GM23338 (cell line): ENCODE results near the gene CCDC144A. TPM values are rescaled to one million over a fixed set of nuclear protein-coding genes. Genes with fewer than 3 reads are reported as not detected.
A peak's percentile ranks its signal among the peaks of the same experiment; 100 is the strongest.
"Not testable (repeated sequence)": the region's sequence is repeated elsewhere in the genome, so short reads cannot be mapped to it uniquely, and the experiment has no call there.

ENCODE experiments used
- ATAC-seq: fragments of 200-7000 bp; cut with Tn5 transposase; 3 replicates; pipeline ENCODE4 v1.9.1; 2020
- DNase-seq: peaks from one replicate; pipeline ENCODE4 v3.0.0-alpha.2; 2015; ENCODE audit warnings: low spot score
- H2AFZ ChIP-seq: fragments of 200-600 bp; sonication (generic); 2 replicates; pipeline ENCODE4 v1.8.0; 2016; ENCODE audit warnings: antibody characterized with exemption, mild to moderate bottlenecking, moderate library complexity
- H3F3A ChIP-seq: fragments of 200-600 bp; sonication (generic); replicated peaks from 2 replicates; pipeline ENCODE4 v1.8.0; 2017; ENCODE audit warnings: antibody characterized with exemption, mixed run types, low read depth
- H3K27ac ChIP-seq: fragments of 200-600 bp; sonication (generic); 2 replicates; pipeline ENCODE4 v1.6.1; 2016; ENCODE audit warnings: low read depth
- H3K27me3 ChIP-seq: fragments of 200-600 bp; sonication (generic); 2 replicates; pipeline ENCODE4 v1.8.0; 2016; ENCODE audit warnings: mild to moderate bottlenecking, mixed run types, moderate library complexity; ENCODE audit not compliant: insufficient read depth
- H3K36me3 ChIP-seq: fragments of 200-600 bp; sonication (generic); 2 replicates; pipeline ENCODE4 v1.8.0; 2016; ENCODE audit warnings: mild to moderate bottlenecking; ENCODE audit not compliant: insufficient read depth
- H3K4me1 ChIP-seq: fragments of 200-600 bp; sonication (generic); 2 replicates; pipeline ENCODE4 v1.8.0; 2016; ENCODE audit warnings: mild to moderate bottlenecking, moderate library complexity; ENCODE audit not compliant: insufficient read depth
- H3K4me2 ChIP-seq: fragments of 200-600 bp; sonication (generic); 2 replicates; pipeline ENCODE4 v1.7.1; 2017; ENCODE audit warnings: mixed run types
- H3K4me3 ChIP-seq: fragments of 200-600 bp; sonication (generic); 2 replicates; pipeline ENCODE4 v1.6.1; 2016; ENCODE audit warnings: mixed run types
- H3K79me2 ChIP-seq: fragments of 200-600 bp; sonication (generic); replicated peaks from 2 replicates; pipeline ENCODE4 v1.8.0; 2017; ENCODE audit warnings: mild to moderate bottlenecking; ENCODE audit not compliant: insufficient read depth
- H3K9me2 ChIP-seq: fragments of 200-600 bp; sonication (generic); 2 replicates; pipeline ENCODE4 v1.8.0; 2017; ENCODE audit not compliant: insufficient read depth
- H4K20me1 ChIP-seq: fragments of 200-600 bp; sonication (generic); replicated peaks from 2 replicates; pipeline ENCODE4 v1.8.0; 2017; ENCODE audit warnings: mild to moderate bottlenecking; ENCODE audit not compliant: insufficient read depth
- H3K27ac Mint-ChIP-seq: 2 replicates; pipeline ENCODE4 v1.8.0; 2020; ENCODE audit warnings: inconsistent platforms, mild to moderate bottlenecking, moderate library complexity, mixed read lengths
- H3K27me3 Mint-ChIP-seq: 3 replicates; pipeline ENCODE4 v1.8.0; 2022; ENCODE audit warnings: low read depth, mild to moderate bottlenecking, moderate library complexity, mixed read lengths, inconsistent platforms; ENCODE audit not compliant: insufficient read depth, poor library complexity
- H3K36me3 Mint-ChIP-seq: 3 replicates; pipeline ENCODE4 v1.8.0; 2021; ENCODE audit warnings: low read depth, mild to moderate bottlenecking, inconsistent platforms, moderate library complexity, mixed read lengths
- H3K4me1 Mint-ChIP-seq: 3 replicates; pipeline ENCODE4 v1.8.0; 2020; ENCODE audit warnings: mild to moderate bottlenecking, inconsistent platforms, mixed read lengths
- H3K4me3 Mint-ChIP-seq: 3 replicates; pipeline ENCODE4 v1.8.0; 2021; ENCODE audit warnings: moderate library complexity, mild to moderate bottlenecking, inconsistent platforms, mixed read lengths
- H3K9me3 Mint-ChIP-seq: 3 replicates; pipeline ENCODE4 v1.8.0; 2020; ENCODE audit warnings: moderate library complexity, mild to moderate bottlenecking, inconsistent platforms, mixed read lengths
- CREB1 ChIP-seq: fragments of 250-450 bp; sonication (Bioruptor Pico); IDR thresholded peaks from 2 replicates; pipeline ENCODE4 v1.5.0; 2020; ENCODE audit warnings: low read depth, mild to moderate bottlenecking, moderate library complexity
- EZH2phosphoT487 ChIP-seq: fragments of 200-600 bp; sonication (generic); IDR thresholded peaks from one replicate; pipeline ENCODE4 v1.8.1; 2018; ENCODE audit warnings: antibody characterized with exemption; ENCODE audit not compliant: unreplicated experiment
- JUNB ChIP-seq: IDR thresholded peaks from one replicate; pipeline ENCODE4 v1.6.1; 2016; ENCODE audit warnings: antibody characterized with exemption; ENCODE audit not compliant: unreplicated experiment
- NANOG ChIP-seq: IDR thresholded peaks from 2 replicates; pipeline ENCODE4 v1.6.1; 2016; ENCODE audit warnings: antibody characterized with exemption, borderline replicate concordance
- ZNF114 ChIP-seq: fragments of 250-450 bp; sonication (Bioruptor Pico); IDR thresholded peaks from 2 replicates; pipeline ENCODE4 v1.5.0; 2020; ENCODE audit warnings: mild to moderate bottlenecking, moderate library complexity
- long read RNA-seq: library from polyadenylated mRNA; unstranded; transcript quantifications from one replicate; pipeline ENCODE4 v2.0.0, GENCODE V29; 2020; ENCODE audit not compliant: unreplicated experiment
- polyA plus RNA-seq: library from polyadenylated mRNA; unstranded; fragments of >200 nt; fragmentation: Nextera tagmentation; extraction: Ambion mirVana; gene quantifications from 2 replicates; pipeline ENCODE4 v1.2.1, GENCODE V29; 2016
- total RNA-seq: library from RNA; depleted of rRNA; stranded (reverse); fragments of >200 nt; shearing (Covaris generic); gene quantifications from 2 replicates; pipeline ENCODE4 v1.2.3, GENCODE V29; 2014; rRNA removed
- TF ChIP-seq, protein P1 (sequence below), 2 experiments: fragments of 200-600 bp in 1 of 2; sonication (generic) in 1 of 2; conservative IDR thresholded peaks; 2 replicates each; pipeline versions ENCODE4 v1.5.1 to v1.6.1; 2016 to 2017; ENCODE audit warnings: antibody characterized with exemption in 2 of 2, low read depth in 2 of 2, mild to moderate bottlenecking in 2 of 2, moderate library complexity in 1 of 2
- TF ChIP-seq, protein P2 (sequence below): IDR thresholded peaks from 2 replicates; pipeline ENCODE4 v1.6.1; 2016; ENCODE audit warnings: antibody characterized with exemption

Gene CCDC144A
- total RNA-seq: 3.2 and 4.2 TPM in 2 replicates
- 5.5 and 13.9 TPM in 2 replicates for polyA plus RNA-seq
- long read RNA-seq, partial matches to known transcripts: 0 of 1 reads
- long read RNA-seq, other reads (novel, unspliced or antisense): 1 of 1 reads

DNA sequence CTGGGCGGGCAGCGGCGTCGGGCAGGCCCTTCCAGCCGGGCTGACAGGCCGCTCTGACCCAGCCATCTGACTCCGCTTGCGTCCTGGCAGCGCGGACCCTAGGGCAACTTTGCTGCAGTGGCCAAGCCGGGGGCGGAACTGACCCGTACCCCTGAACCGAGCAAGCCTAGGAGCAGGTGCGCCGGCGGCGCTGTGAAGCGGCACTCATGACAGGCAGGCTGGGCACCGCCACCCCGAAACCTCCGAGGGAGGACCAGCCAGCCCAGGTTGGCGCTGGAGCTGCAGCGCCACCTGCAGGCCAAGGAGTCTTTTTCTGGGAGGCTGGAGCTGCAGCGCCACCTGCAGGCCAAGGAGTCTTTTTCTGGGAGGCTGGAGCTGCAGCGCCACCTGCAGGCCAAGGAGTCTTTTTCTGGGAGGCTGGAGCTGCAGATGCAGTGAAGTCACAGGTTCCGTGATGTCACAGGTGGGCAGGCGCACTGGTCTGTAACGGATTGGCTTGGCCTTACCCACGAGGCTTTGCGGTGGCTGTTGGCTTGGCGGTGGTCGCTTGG lies at the start of gene CCDC144A:
Gene CCDC144A (plus strand): TSS at position 511 of the 551 bp plus-strand sequence. CDS start 160 bp downstream, outside the sequence.
- not testable (repeated sequence) for H2AFZ ChIP-seq, H3K9me2 ChIP-seq, H3F3A ChIP-seq, H3K27ac Mint-ChIP-seq, H3K27ac ChIP-seq, H3K36me3 ChIP-seq, H3K4me2 ChIP-seq, H3K27me3 ChIP-seq, H4K20me1 ChIP-seq, H3K4me3 Mint-ChIP-seq, H3K4me3 ChIP-seq, H3K79me2 ChIP-seq
- H3K36me3 Mint-ChIP-seq: peaks cover 19% of the 10 kb centered on the region
- peaks cover 12% of the 10 kb centered on the region for H3K27me3 Mint-ChIP-seq
- H3K4me1 ChIP-seq: peaks cover 16% of the 10 kb centered on the region
- peak; percentile 77 for TF ChIP-seq CREB1 (CRISPR knock-in tag)
- TF ChIP-seq, protein P1, sequence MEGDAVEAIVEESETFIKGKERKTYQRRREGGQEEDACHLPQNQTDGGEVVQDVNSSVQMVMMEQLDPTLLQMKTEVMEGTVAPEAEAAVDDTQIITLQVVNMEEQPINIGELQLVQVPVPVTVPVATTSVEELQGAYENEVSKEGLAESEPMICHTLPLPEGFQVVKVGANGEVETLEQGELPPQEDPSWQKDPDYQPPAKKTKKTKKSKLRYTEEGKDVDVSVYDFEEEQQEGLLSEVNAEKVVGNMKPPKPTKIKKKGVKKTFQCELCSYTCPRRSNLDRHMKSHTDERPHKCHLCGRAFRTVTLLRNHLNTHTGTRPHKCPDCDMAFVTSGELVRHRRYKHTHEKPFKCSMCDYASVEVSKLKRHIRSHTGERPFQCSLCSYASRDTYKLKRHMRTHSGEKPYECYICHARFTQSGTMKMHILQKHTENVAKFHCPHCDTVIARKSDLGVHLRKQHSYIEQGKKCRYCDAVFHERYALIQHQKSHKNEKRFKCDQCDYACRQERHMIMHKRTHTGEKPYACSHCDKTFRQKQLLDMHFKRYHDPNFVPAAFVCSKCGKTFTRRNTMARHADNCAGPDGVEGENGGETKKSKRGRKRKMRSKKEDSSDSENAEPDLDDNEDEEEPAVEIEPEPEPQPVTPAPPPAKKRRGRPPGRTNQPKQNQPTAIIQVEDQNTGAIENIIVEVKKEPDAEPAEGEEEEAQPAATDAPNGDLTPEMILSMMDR (conservative IDR thresholded peaks at IDR 0.05; ENCODE audit: low read depth in 2 of 2): peak; percentile 57 to 80
- ATAC-seq (peak; percentile 65), DNase-seq (peak; percentile 63)
- peaks cover 24% of the 10 kb centered on the region for H3K4me1 Mint-ChIP-seq
- peaks cover 26% of the 10 kb centered on the region for H3K9me3 Mint-ChIP-seq

DNA sequence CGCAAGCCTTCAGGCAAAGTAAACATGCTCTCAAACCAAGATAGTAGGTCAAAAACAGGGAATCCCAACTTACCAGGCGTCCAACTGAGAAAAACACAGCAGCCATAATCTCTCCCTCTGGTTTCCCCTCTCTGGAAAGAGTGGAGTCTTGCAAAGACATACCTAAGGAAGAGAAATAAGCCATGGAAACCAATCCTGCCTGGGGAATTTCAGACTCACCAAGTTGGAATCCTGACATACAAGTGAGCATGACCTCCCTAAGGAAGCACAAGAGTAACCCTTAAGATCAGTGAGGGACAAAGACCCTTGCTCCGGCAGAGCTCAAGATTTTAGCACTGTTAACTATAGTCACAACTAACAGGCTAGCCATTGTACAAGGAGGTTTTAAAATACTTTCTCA lies 40.5 kb upstream of the CCDC144A start:
- Mint-ChIP-seq H3K27ac (no peak overlapping the region), H3K4me3 (no peak overlapping the region), H3K27me3 (peaks cover 3% of the 10 kb centered on the region), H3K36me3 (no peaks in the 10 kb centered on the region), H3K4me1 (peaks cover 14% of the 10 kb centered on the region; the same call in 2 of the 3 replicates), H3K9me3 (no peaks in the 10 kb centered on the region)
- Histone ChIP-seq H4K20me1 (no peaks in the 10 kb centered on the region), H3K27ac (no peak overlapping the region), H3K27me3 (no peaks in the 10 kb centered on the region), H3K4me2 (no peak overlapping the region), H3F3A (peaks cover 3% of the 10 kb centered on the region; the same call in 1 of the 2 replicates), H3K4me3 (no peak overlapping the region), H3K4me1 (peaks cover 14% of the 10 kb centered on the region), H2AFZ (no peak overlapping the region), H3K79me2 (no peaks in the 10 kb centered on the region), H3K36me3 (no peaks in the 10 kb centered on the region), H3K9me2 (no peaks in the 10 kb centered on the region)
- ATAC-seq (no peak), DNase-seq (no peak)
- TF ChIP-seq, protein P2, sequence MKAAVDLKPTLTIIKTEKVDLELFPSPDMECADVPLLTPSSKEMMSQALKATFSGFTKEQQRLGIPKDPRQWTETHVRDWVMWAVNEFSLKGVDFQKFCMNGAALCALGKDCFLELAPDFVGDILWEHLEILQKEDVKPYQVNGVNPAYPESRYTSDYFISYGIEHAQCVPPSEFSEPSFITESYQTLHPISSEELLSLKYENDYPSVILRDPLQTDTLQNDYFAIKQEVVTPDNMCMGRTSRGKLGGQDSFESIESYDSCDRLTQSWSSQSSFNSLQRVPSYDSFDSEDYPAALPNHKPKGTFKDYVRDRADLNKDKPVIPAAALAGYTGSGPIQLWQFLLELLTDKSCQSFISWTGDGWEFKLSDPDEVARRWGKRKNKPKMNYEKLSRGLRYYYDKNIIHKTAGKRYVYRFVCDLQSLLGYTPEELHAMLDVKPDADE: no peak
- TF ChIP-seq NANOG (no peak), ZNF114 (no peak), EZH2phosphoT487 (no peak), JUNB (no peak)
